Glomerular visceral epithelial cell (primary cell): ENCODE measurements around the gene SKAP1.

Experiments used
- DNase-seq: peaks from one replicate; pipeline ENCODE4 v3.0.0-alpha.2; 2016; ENCODE audit errors: extremely low spot score

Gene SKAP1

GRCh38 chr17:48107137-48108055 lies 322.6 kb downstream of the SKAP1 start, which contains the start of gene SNX11:
TSS of gene SNX11 (plus strand) at chr17:48107766. CDS start at chr17:48112044, 4,278 bp downstream.
- DNase-seq: peak; percentile 91

- DNase-seq: no peak
These were observed 323.2 kb downstream of the SKAP1 start for GRCh38 chr17:48106802-48107136.

GRCh38 chr17:48104440-48104839 lies 325.6 kb downstream of the SKAP1 start:
- DNase-seq: no peak

- DNase-seq: no peak
These were observed 327.0 kb downstream of the SKAP1 start for GRCh38 chr17:48102798-48103715.

GRCh38 chr17:48102043-48102750 lies 327.8 kb downstream of the SKAP1 start:
- DNase-seq: no peak

GRCh38 chr17:48101012-48101720 lies 328.8 kb downstream of the SKAP1 start, which contains the start of gene CBX1:
TSS of gene CBX1 (minus strand) at chr17:48101478. CDS start at chr17:48077004, 24,474 bp downstream.
- peak; percentile 95 for DNase-seq

- DNase-seq: peak; percentile 78
These were observed 329.4 kb downstream of the SKAP1 start for GRCh38 chr17:48100591-48101011.

- peak; percentile 52 for DNase-seq
These were observed 329.9 kb downstream of the SKAP1 start for GRCh38 chr17:48100160-48100559.

GRCh38 chr17:48095611-48096010 lies 334.4 kb downstream of the SKAP1 start:
- no peak for DNase-seq

GRCh38 chr17:48093341-48094045 lies 336.5 kb downstream of the SKAP1 start:
- no peak for DNase-seq

- DNase-seq: no peak
These were observed 345.1 kb downstream of the SKAP1 start for GRCh38 chr17:48084932-48085331.
